IMR-90 (cell line): Measurements from ENCODE around the gene TAL2. TPM values are rescaled to one million over a fixed set of nuclear protein-coding genes. Genes with fewer than 3 reads are reported as not detected.

Experiments
- ATAC-seq: fragments of 200-7000 bp; cut with Tn5 transposase; 2 replicates; pipeline ENCODE4 v1.9.1; 2020; ENCODE audit warnings: low read depth, mild to moderate bottlenecking, moderate library complexity
- Bru-seq: library from RNA; stranded (reverse); fragments of 400-500 nt; gene quantifications from one replicate; lab custom pipeline; 2021; lab: Mats Ljungman, UMichigan
- BruChase-seq, 2 experiments: library from RNA; stranded (reverse); fragments of 400-500 nt; gene quantifications; one replicate each; lab custom pipeline; 2021; lab: Mats Ljungman, UMichigan
- BruUV-seq: library from RNA; stranded (reverse); fragments of 400-500 nt; replicated peaks from 2 replicates; lab custom pipeline; 2021; lab: Mats Ljungman, UMichigan
- CTCF ChIA-PET: fragments of 300-600 bp; formaldehyde crosslinking; extraction: SDS; loops from one replicate; lab custom pipeline; 2021; ENCODE audit warnings: antibody characterized with exemption; lab: Yijun Ruan, JAX
- POLR2A ChIA-PET: fragments of 300-600 bp; sonication (Branson Sonifier 250); formaldehyde crosslinking; loops from one replicate; lab custom pipeline; 2022; ENCODE audit warnings: antibody characterized with exemption; ENCODE audit not compliant: unreplicated experiment; lab: Charles Lee
- DNase-seq: peaks from one replicate; pipeline ENCODE4 v3.0.0; 2013
- H2AFZ ChIP-seq: replicated peaks from 2 replicates; pipeline ENCODE3; 2013; ENCODE audit warnings: low read length, mild to moderate bottlenecking; ENCODE audit not compliant: poor library complexity
- H2AK5ac ChIP-seq: 2 replicates; pipeline ENCODE4 v1.6.1; 2013; ENCODE audit warnings: low read depth, low read length, inconsistent platforms
- H2AK9ac ChIP-seq: replicated peaks from 2 replicates; pipeline ENCODE3; 2013; ENCODE audit warnings: mild to moderate bottlenecking, low read depth, low read length, moderate library complexity; ENCODE audit not compliant: poor library complexity
- H2BK120ac ChIP-seq: 2 replicates; pipeline ENCODE4 v1.6.1; 2013; ENCODE audit warnings: low read depth, low read length, inconsistent platforms
- H2BK15ac ChIP-seq: 3 replicates; pipeline ENCODE4 v1.6.1; 2013; ENCODE audit warnings: low read depth, low read length, inconsistent platforms
- H2BK20ac ChIP-seq: 2 replicates; pipeline ENCODE4 v1.6.1; 2013; ENCODE audit warnings: low read depth, mild to moderate bottlenecking, inconsistent platforms, low read length, moderate library complexity
- H2BK5ac ChIP-seq: 2 replicates; pipeline ENCODE4 v1.6.1; 2013; ENCODE audit warnings: mild to moderate bottlenecking, low read depth, low read length, inconsistent platforms; ENCODE audit not compliant: poor library complexity, severe bottlenecking
- H3K14ac ChIP-seq: replicated peaks from 2 replicates; pipeline ENCODE4 v1.6.1; 2013; ENCODE audit warnings: low read depth, low read length, inconsistent platforms
- H3K18ac ChIP-seq: 2 replicates; pipeline ENCODE4 v1.6.1; 2013; ENCODE audit warnings: low read depth, low read length, control low read depth
- H3K23ac ChIP-seq: 2 replicates; pipeline ENCODE4 v1.6.1; 2013; ENCODE audit warnings: low read depth, low read length, inconsistent platforms
- H3K27ac ChIP-seq: 2 replicates; pipeline ENCODE4 v1.5.1; 2013; ENCODE audit warnings: mild to moderate bottlenecking, control low read depth, low read length; ENCODE audit not compliant: insufficient read depth
- H3K27me3 ChIP-seq: 2 replicates; pipeline ENCODE4 v1.6.1; 2013; ENCODE audit warnings: low read length; ENCODE audit not compliant: control insufficient read depth, insufficient read depth
- H3K36me3 ChIP-seq: 2 replicates; pipeline ENCODE4 v1.6.1; 2013; ENCODE audit warnings: low read length, mixed read lengths; ENCODE audit not compliant: control insufficient read depth, insufficient read depth
- H3K4ac ChIP-seq: 2 replicates; pipeline ENCODE4 v1.6.1; 2013; ENCODE audit warnings: low read depth, low read length, inconsistent platforms
- H3K4me1 ChIP-seq: 2 replicates; pipeline ENCODE4 v1.6.1; 2013; ENCODE audit warnings: low read length, mixed read lengths; ENCODE audit not compliant: control insufficient read depth, insufficient read depth
- H3K4me2 ChIP-seq: 2 replicates; pipeline ENCODE4 v1.6.1; 2013; ENCODE audit warnings: low read depth, mild to moderate bottlenecking, control low read depth, low read length, moderate library complexity
- H3K4me3 ChIP-seq: 2 replicates; pipeline ENCODE4 v1.5.1; 2013; ENCODE audit warnings: low read depth, mild to moderate bottlenecking, control low read depth, low read length, moderate library complexity; ENCODE audit not compliant: insufficient read depth
- H3K56ac ChIP-seq: 2 replicates; pipeline ENCODE4 v1.6.1; 2013; ENCODE audit warnings: low read length, inconsistent platforms; ENCODE audit not compliant: insufficient read depth; ENCODE audit errors: extremely low read depth
- H3K79me1 ChIP-seq, 2 experiments: 2 replicates each; pipeline ENCODE4 v1.6.1; 2013; ENCODE audit warnings: low read length in 2 of 2, inconsistent platforms in 1 of 2, low read depth in 1 of 2
- H3K9ac ChIP-seq: 2 replicates; pipeline ENCODE4 v1.6.1; 2013; ENCODE audit warnings: low read depth, low read length, control low read depth
- H3K9me1 ChIP-seq: 2 replicates; pipeline ENCODE4 v1.6.1; 2013; ENCODE audit warnings: low read length, inconsistent platforms; ENCODE audit not compliant: insufficient read depth
- H3K9me3 ChIP-seq: 2 replicates; pipeline ENCODE4 v1.6.1; 2013; ENCODE audit warnings: low read length; ENCODE audit not compliant: control insufficient read depth, insufficient read depth
- H4K20me1 ChIP-seq: 2 replicates; pipeline ENCODE4 v1.6.1; 2013; ENCODE audit warnings: low read length, inconsistent platforms; ENCODE audit not compliant: insufficient read depth
- H4K5ac ChIP-seq: 2 replicates; pipeline ENCODE4 v1.6.1; 2013; ENCODE audit warnings: mild to moderate bottlenecking, low read depth, low read length, control low read depth
- H4K8ac ChIP-seq, 2 experiments: 2 replicates each; pipeline ENCODE4 v1.6.1; 2013; ENCODE audit warnings: low read depth in 2 of 2, low read length in 2 of 2, control low read depth in 1 of 2, inconsistent platforms in 1 of 2
- H4K91ac ChIP-seq: 2 replicates; pipeline ENCODE4 v1.6.1; 2013; ENCODE audit warnings: low read depth, low read length, inconsistent platforms; ENCODE audit not compliant: insufficient read depth
- BHLHE40 ChIP-seq: fragments of 150-350 bp; IDR thresholded peaks from 2 replicates; pipeline ENCODE4 v1.6.1; 2016; ENCODE audit warnings: mild to moderate bottlenecking, low read depth, low read length
- CEBPB ChIP-seq: IDR thresholded peaks from 2 replicates; pipeline ENCODE4 v1.6.1; 2012; ENCODE audit warnings: low read depth, low read length, improper control_type of control experiment
- CTCF ChIP-seq: conservative IDR thresholded peaks from 2 replicates; pipeline ENCODE4 v1.5.1; 2012; ENCODE audit warnings: mild to moderate bottlenecking, low read depth, low read length, improper control_type of control experiment
- FOS ChIP-seq: fragments of 150-350 bp; IDR thresholded peaks from 2 replicates; pipeline ENCODE4 v1.6.1; 2016; ENCODE audit warnings: low read depth, low read length
- MAFK ChIP-seq: IDR thresholded peaks from 2 replicates; pipeline ENCODE4 v1.6.1; 2012; ENCODE audit warnings: low read depth, low read length, improper control_type of control experiment
- MXI1 ChIP-seq: IDR thresholded peaks from 2 replicates; pipeline ENCODE4 v1.6.1; 2012; ENCODE audit warnings: low read depth, mild to moderate bottlenecking, low read length, moderate library complexity, borderline replicate concordance
- NFE2L2 ChIP-seq: fragments of 150-350 bp; IDR thresholded peaks from 2 replicates; pipeline ENCODE4 v1.6.1; 2016; ENCODE audit warnings: low read depth, mild to moderate bottlenecking, low read length
- RAD21 ChIP-seq: IDR thresholded peaks from 2 replicates; pipeline ENCODE4 v1.6.1; 2012; ENCODE audit warnings: low read length, improper control_type of control experiment
- RCOR1 ChIP-seq: IDR thresholded peaks from 2 replicates; pipeline ENCODE4 v1.6.1; 2012; ENCODE audit warnings: mild to moderate bottlenecking, low read length, improper control_type of control experiment; ENCODE audit not compliant: insufficient replicate concordance
- RFX5 ChIP-seq: IDR thresholded peaks from 2 replicates; pipeline ENCODE4 v1.8.0; 2012; ENCODE audit warnings: low read depth, mild to moderate bottlenecking, low read length, moderate library complexity
- SMC3 ChIP-seq: fragments of 150-350 bp; IDR thresholded peaks from 2 replicates; pipeline ENCODE4 v1.6.1; 2016; ENCODE audit warnings: low read depth, mild to moderate bottlenecking, antibody characterized with exemption, low read length, moderate library complexity
- USF2 ChIP-seq: fragments of 150-350 bp; IDR thresholded peaks from 2 replicates; pipeline ENCODE4 v1.6.1; 2017; ENCODE audit warnings: mild to moderate bottlenecking, antibody characterized with exemption, low read length, low read depth
- whole genome bisulfite sequencing, 2 experiments: methylation state at CpG; one replicate each; pipeline versions ENCODE4 v1.1.5 to v1.1.7; 2013; ENCODE audit warnings: missing lambda C conversion rate in 2 of 2; ENCODE audit not compliant: insufficient read length in 1 of 2; ENCODE audit errors: extremely low coverage in 2 of 2; 5-methylcytosine and 5-hydroxymethylcytosine counted together
- dilution Hi-C: fragments of 300-500 bp; cut with HindIII; formaldehyde crosslinking; loops from one replicate; pipeline ENCODE4 v1.14.3; 2018; ENCODE audit warnings: low sequenced_read_pairs; ENCODE audit not compliant: unreplicated experiment
- in situ Hi-C: fragments of 300-500 bp; cut with MboI; formaldehyde crosslinking; loops from 3 replicates; pipeline ENCODE4 v1.14.3; 2019; ENCODE audit warnings: low sequenced_read_pairs, inconsistent platforms, mixed read lengths
- intact Hi-C: fragments of 100-400 bp; cut with micrococcal nuclease; formaldehyde crosslinking; loops from 2 replicates; pipeline ENCODE4 v1.10.0; 2022
- long read RNA-seq: library from polyadenylated mRNA; unstranded; transcript quantifications from one replicate; pipeline ENCODE4 v2.0.0, GENCODE V29; 2021; ENCODE audit not compliant: unreplicated experiment
- polyA plus RNA-seq, 3 experiments: library from polyadenylated mRNA; depleted of rRNA; stranded (reverse); fragments of >200 nt; gene quantifications; 2 replicates each; pipeline ENCODE4 v1.2.3, GENCODE V29; 2012; ENCODE audit warnings: low replicate concordance in 1 of 3
- total RNA-seq: library from RNA; depleted of rRNA; stranded (reverse); fragments of >200 nt; gene quantifications from 2 replicates; pipeline ENCODE4 v1.2.3, GENCODE V29; 2012; rRNA removed

Gene TAL2
- total RNA-seq (not detected in 2 replicates), polyA plus RNA-seq (2012; rRNA removed) (0.26 TPM in 1 of 2 replicates, not detected in the other), Bru-seq, nascent RNA (not detected), BruChase-seq, experiment 1, labeled RNA remaining after a 6-hour chase (percentile 37 among the genes with signal in this experiment), BruChase-seq, experiment 2, labeled RNA remaining after a 2-hour chase (percentile 21 among the genes with signal in this experiment)
- polyA plus RNA-seq (2012; cell fraction: cytosol; rRNA removed): not detected in 2 replicates
- 0.26 and 0.49 TPM in 2 replicates for polyA plus RNA-seq (2012; cell fraction: nucleus; rRNA removed; ENCODE audit: low replicate concordance)
- long read RNA-seq: 0 reads

- dilution Hi-C loops: no loop called here
- ATAC-seq: no peak
Measured at GRCh38 chr9:105662184-105663104, at the start of gene TAL2. TSS of gene TAL2 (plus strand) at chr9:105662457. CDS start at chr9:105662497, 40 bp downstream.

More at GRCh38 chr9:105662184-105663104, at the start of gene TAL2:
- Histone ChIP-seq H3K4me3 (no peak within 1 kb of the TSS), H2BK15ac (no peak within 1 kb of the TSS), H3K4ac (no peak within 1 kb of the TSS), H2BK120ac (no peak within 1 kb of the TSS), H3K23ac (no peak within 1 kb of the TSS), H3K14ac (no peak within 1 kb of the TSS), H3K56ac (no peak within 1 kb of the TSS), H3K27me3 (peaks cover 8% of the 10 kb centered on the region), H3K27ac (no peak within 1 kb of the TSS), H3K4me1 (no peaks in the 10 kb centered on the region), H3K9ac (no peak within 1 kb of the TSS), H3K9me3 (no peaks in the 10 kb centered on the region), H2AFZ (peak within 1 kb of the TSS; percentile 58), H4K91ac (no peak within 1 kb of the TSS), H4K8ac (no peak within 1 kb of the TSS), H4K20me1 (no peaks in the 10 kb centered on the region), H3K36me3 (no peaks in the 10 kb centered on the region), H2AK5ac (no peak within 1 kb of the TSS), H4K5ac (no peak within 1 kb of the TSS), H2AK9ac (peak within 1 kb of the TSS; percentile 42), H2BK20ac (no peak within 1 kb of the TSS), H3K9me1 (no peaks in the 10 kb centered on the region), H3K4me2 (no peak within 1 kb of the TSS), H2BK5ac (no peak within 1 kb of the TSS), H3K79me1 (no peaks in the 10 kb centered on the region), H3K18ac (no peak within 1 kb of the TSS)
- DNase-seq: no peak
- no peak for TF ChIP-seq RCOR1
- no peak for TF ChIP-seq NFE2L2
- no peak for TF ChIP-seq MXI1
- TF ChIP-seq USF2: no peak
- no peak for TF ChIP-seq RAD21
- TF ChIP-seq SMC3: no peak
- no peak for TF ChIP-seq FOS
- no peak for TF ChIP-seq RFX5
- no peak for TF ChIP-seq CTCF
- TF ChIP-seq CEBPB: no peak
- TF ChIP-seq MAFK: no peak
- no peak for TF ChIP-seq BHLHE40
- BruUV-seq: no TSS peak
- 40% methylated on average over 1 of the region's 12 CpGs; no CpG with 5 or more reads in 1 of the 2 experiments for WGBS, 2 experiments
- intact Hi-C loops: no loop called here
- ChIA-PET POLR2A (no interaction called here), CTCF (interaction anchor here (1.6 kb wide), 1 partner anchor 31 kb away, joined by 4 read pairs; no protein-coding TSS in a partner anchor)
- in situ Hi-C loops: no loop called here
